Esophagus mucosa (tissue), 1 donor: ENCODE data around the gene FERMT3. TPM values are rescaled to one million over a fixed set of nuclear protein-coding genes. Genes with fewer than 3 reads are reported as not detected.

Source experiments
- ATAC-seq: fragments of 200-7000 bp; cut with Tn5 transposase; one replicate; pipeline ENCODE4 v1.9.1; 2020
- total RNA-seq: library from RNA; stranded (reverse); gene quantifications from one replicate; pipeline ENCODE4 v1.2.4, GENCODE V29; 2023
- donor health status: DM: yes; HTN: yes; CAD: no.

Gene FERMT3
- total RNA-seq, 1 donor from 2014 or later = 2.4 TPM

- no peak for ATAC-seq
Observed at GRCh38 chr11:64250415-64251015, 44.0 kb downstream of the FERMT3 start.

DNA sequence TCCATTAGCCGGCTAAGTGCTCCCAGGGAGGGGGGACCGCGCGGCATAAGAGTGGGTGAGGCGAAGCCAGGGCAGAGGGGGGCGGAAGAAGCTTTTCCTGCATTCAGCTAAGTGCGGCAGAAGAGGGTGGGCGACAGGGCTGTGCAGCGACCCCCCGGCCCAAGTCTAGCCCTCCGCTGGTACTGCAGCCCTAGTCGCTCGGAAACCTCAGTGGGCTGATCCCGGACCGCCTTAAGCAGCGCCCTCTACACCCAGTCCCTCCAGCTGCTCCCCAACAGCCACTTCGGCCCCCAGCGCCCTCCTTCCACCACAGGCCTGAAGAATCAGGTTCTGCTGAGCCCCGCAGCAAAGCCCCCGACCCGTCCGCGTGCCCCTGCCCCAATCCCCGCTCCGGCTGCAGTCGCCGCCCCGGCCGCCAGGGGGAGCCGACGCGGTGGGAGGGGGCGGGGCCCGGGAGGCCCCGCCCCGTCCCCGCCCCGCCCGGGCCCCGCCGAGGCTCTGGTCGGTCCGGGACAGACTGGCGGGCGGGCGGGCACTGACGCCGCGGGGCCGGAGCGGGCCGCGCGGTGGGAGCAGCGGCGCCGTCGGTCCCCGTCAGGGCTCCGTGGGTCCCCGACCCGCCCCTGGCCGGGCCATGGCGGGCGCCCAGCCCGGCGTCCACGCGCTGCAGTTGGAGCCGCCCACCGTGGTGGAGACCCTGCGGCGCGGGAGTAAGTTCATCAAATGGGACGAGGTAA is 44.7 kb downstream of the FERMT3 start, which contains the start of gene PLCB3:
TSS of gene PLCB3 (plus strand) at position 515 of the 737 bp plus-strand sequence. CDS start at position 635, 120 bp downstream.
- ATAC-seq = peak; percentile 61

- ATAC-seq = no peak
Observed at GRCh38 chr11:64251753-64252002, 45.2 kb downstream of the FERMT3 start.

DNA sequence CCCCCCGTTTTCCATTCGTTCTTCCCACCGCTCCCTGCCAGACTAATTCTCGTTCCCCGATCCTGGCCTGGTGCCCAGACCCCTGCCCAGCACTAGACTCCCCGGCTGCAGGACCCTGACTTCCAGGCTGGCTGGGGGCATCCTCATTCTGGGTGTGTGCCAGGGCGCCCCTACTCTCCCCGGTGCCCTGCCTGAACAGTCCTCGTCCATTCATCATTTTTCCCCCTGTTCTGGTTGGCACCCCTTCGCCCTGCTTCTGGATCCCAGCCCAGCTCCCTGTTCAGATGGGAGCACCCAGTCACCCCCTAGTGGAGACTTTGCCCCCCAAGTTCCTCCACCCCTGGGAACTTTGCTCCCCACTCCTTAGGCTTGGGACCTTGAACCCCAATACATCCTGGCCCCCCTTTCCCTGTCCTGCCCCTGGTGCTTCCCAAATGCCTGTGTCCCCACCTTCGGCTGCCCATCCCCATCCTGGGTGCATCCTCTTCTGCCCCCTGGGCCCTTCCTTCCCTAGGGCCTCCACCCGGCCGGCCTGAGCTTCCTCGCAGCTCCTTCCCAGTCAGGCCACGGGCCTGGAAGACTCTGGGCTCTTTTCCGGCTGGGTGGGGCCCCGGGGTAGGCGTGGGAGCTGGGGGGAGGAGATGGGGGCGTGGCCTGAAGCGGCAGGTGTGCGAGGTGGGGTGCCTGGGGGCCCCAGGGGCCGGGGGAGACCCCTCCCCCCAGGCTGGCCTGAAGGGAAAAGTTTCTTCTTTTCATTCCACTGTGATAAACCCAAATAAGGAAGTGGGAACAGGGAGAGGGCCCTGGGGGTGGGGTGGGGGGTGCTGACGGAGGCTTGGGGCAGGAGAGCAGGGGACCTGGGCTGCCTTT is 45.7 kb downstream of the FERMT3 start:
- peak; percentile 48 for ATAC-seq

- no peak for ATAC-seq
Observed at GRCh38 chr11:64253043-64253442, 46.5 kb downstream of the FERMT3 start.

DNA sequence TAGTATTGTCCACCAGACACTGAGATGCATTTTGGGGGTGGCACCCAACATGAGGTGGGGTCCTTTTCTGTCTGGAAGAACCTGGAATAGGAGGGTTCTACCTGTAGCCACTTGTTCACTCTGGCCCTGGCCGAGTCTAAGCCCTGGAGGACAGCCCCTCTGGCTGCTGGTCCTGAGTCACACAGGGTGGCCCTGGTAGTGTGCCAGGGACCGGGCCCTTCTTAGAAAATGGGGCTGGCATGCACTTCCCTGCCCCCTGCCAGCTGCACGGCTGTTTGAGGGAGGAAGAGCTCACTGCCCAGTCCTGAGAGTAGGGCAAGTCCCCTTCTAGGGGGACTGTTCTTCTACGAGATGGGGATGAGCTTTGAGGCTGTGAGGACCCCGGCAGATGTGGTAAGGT is 47.0 kb downstream of the FERMT3 start:
- ATAC-seq = no peak

DNA sequence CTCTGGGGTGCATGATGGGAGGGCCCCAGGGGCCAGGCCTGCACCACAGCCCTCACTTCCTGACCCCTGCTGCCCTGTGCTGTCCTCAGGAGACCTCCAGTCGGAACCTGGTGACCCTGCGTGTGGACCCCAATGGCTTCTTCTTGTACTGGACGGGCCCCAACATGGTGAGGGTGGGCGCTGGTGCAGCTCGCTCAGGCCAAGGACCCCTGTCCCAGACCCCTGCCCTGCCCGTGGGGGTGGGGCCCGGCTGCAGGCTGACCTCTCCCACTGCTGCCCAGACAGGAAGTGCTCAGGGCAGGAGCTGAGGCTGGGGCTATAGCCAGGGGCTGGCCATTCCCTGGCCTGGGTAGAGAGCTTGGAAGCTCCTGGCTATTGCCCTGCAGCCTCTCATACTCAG is 47.8 kb downstream of the FERMT3 start:
- ATAC-seq = no peak

GRCh38 chr11:64255135-64256128 is 48.9 kb downstream of the FERMT3 start:
- no peak for ATAC-seq

DNA sequence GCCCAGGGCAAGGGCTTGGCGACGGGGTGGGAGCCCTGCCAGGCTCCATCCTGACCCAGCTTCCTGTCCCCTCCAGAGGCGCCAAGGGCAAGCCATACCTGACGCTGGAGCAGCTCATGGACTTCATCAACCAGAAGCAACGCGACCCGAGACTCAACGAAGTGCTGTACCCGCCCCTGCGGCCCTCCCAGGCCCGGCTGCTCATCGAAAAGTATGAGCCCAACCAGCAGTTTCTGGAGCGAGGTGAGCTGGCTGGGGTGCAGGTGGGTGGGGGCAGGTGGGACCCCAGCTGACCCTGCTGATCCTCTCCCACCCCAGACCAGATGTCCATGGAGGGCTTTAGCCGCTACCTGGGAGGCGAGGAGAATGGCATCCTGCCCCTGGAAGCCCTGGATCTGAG is 49.8 kb downstream of the FERMT3 start:
- ATAC-seq = no peak

GRCh38 chr11:64258356-64258755 is 51.8 kb downstream of the FERMT3 start:
- ATAC-seq = no peak

DNA sequence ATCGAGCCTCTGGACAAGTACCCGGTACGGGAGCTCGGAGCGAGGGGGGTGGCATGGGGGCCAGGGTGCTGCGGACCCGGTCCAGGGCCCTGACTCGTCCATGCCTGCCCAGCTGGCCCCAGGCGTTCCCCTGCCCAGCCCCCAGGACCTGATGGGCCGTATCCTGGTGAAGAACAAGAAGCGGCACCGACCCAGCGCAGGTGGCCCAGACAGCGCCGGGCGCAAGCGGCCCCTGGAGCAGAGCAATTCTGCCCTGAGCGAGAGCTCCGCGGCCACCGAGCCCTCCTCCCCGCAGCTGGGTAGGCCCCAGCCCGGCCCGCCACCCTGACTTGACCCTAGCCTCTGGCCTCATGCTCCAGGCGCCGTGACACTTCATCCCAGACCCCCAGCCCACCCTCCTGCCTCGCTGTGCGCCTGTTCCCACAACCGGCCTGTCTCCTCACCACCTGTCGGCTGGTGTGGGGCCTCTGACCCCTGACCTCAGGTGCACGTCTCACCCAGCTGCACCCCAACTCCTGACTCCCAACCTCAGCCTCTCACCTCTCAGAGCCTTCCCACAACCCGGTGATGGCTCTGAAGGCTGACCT is 52.5 kb downstream of the FERMT3 start:
- ATAC-seq = no peak

- ATAC-seq = no peak
Observed at GRCh38 chr11:64259533-64260067, 53.1 kb downstream of the FERMT3 start.

GRCh38 chr11:64260147-64260708 is 53.7 kb downstream of the FERMT3 start:
- no peak for ATAC-seq

DNA sequence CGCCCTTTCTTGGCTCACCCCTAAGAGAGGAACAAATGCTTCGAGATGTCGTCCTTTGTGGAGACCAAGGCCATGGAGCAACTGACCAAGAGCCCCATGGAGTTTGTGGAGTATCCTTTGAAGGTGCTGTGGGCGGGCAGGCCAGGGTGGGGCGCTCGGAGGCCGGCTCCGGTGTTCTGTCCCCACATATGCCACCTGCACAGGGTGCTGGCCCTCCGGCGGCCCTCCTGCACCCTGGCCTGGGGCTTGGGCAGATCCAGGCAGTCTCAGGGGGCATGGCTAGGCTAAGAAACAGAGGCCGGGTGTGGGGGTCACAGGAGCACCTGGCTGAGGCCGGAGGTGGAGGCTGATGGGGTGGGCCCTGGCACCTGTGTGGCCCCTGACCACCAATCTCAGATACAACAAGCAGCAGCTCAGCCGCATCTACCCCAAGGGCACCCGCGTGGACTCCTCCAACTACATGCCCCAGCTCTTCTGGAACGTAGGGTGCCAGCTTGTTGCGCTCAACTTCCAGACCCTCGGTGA is 55.1 kb downstream of the FERMT3 start:
- no peak for ATAC-seq

DNA sequence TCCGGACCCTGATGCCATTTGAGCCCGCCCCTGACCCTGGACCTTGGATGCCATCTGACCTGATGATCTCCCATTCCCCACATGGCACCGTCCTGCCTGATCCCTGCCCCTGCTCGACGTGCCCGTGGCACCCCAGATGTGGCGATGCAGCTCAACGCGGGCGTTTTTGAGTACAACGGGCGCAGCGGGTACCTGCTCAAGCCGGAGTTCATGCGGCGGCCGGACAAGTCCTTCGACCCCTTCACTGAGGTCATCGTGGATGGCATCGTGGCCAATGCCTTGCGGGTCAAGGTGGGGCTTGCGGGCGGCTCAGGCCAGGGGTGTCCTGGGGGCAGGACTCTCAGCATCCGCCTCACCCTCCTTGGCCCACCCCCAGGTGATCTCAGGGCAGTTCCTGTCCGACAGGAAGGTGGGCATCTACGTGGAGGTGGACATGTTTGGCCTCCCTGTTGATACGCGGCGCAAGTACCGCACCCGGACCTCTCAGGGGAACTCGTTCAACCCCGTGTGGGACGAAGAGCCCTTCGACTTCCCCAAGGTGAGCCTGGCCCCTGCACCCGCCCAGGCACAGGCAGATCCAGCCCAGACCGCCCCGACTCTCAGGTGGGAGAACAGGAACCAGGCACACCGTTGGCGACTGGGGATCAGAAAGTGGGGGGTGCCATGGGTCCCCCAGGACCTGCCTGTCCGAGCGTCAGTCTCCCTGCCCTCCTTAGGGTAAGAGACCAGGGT is 55.9 kb downstream of the FERMT3 start:
- no peak for ATAC-seq

DNA sequence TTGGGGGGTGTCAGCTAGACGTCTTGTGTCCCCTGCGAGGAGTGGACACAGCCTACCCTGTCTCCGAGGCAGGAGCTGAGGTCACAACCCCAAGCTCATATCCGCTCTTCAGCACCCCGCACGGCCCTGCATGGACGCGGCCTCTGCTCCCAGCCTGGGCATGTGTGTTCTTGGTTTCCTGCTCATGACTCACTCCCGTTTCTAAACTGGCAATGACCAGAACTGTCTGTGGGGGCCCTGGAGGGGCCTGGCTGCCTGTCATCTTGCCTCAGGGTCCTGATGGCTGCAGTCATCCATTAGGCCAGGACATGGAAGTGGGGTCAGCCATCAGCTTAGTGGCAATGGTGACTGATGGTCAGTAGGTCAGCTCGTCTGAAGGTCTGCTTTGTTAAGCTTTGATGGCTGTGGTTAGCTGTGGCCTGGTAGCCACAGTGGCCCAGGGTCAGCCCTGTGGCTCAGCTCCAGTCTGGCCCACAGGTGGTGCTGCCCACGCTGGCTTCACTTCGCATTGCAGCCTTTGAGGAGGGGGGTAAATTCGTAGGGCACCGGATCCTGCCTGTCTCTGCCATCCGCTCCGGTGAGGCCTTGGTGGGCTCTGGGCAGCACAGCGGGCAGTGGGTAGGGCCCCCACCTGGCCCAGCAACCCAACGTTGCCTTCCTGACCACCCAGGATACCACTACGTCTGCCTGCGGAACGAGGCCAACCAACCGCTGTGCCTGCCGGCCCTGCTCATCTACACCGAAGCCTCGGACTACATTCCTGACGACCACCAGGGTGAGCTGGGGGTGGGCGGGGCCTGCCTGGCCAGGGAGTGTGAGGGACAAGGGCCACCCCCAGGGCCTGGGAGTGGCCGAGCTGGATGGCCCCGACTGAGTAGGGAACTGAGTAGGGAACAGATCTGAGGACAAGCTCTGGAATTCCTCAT is 56.8 kb downstream of the FERMT3 start:
- ATAC-seq = no peak

DNA sequence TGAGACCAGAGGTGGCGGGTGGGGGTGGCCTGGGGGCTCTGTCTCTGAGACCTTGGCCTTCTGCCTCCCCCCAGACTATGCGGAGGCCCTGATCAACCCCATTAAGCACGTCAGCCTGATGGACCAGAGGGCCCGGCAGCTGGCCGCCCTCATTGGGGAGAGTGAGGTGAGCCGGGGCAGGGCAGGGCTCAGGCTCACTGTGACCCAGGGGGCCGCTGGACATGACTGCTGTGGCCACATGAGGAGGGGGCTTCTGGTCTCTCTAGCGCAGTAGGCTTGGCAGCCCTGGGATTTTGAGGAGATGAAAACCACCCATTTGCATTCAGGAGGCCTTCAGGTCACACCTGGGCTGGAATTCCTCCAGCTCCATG is 57.4 kb downstream of the FERMT3 start:
- no peak for ATAC-seq

DNA sequence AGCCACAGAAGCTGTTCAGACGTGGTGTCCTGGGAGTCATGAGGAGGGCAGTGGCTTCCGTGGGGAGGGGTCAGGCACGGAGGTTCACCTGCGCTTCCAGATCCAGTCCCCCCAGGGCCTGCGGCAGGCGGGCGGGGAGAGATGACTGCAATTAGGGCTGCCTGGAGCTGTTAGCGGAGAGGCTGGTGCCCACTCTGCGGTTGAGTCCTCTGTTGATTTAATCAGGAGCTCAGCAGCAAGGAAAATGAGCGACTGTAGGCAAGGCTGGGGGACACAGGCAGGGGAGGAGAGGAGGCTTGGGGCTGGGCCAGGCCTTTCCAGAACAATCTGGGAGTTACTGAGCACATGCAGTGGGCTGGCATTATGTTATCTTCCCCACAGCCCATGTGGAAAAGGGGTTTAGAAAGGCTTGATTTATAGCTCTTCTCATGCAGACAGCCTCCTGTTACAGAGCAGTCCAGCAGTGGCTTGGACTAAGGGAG is 57.9 kb downstream of the FERMT3 start:
- ATAC-seq = no peak
